GM12891 (cell line): ENCODE results near the gene ITGA1.

Source experiments
- POLR2A ChIP-seq: IDR thresholded peaks from 2 replicates; pipeline ENCODE4 v1.6.1; 2011; ENCODE audit warnings: low read depth, low read length, control low read depth
- POLR2AphosphoS5 ChIP-seq: IDR thresholded peaks from 2 replicates; pipeline ENCODE4 v1.6.1; 2011; ENCODE audit warnings: low read depth, low read length, control low read depth
- TAF1 ChIP-seq: IDR thresholded peaks from 2 replicates; pipeline ENCODE4 v1.6.1; 2011; ENCODE audit warnings: low read depth, low read length, control low read depth

DNA sequence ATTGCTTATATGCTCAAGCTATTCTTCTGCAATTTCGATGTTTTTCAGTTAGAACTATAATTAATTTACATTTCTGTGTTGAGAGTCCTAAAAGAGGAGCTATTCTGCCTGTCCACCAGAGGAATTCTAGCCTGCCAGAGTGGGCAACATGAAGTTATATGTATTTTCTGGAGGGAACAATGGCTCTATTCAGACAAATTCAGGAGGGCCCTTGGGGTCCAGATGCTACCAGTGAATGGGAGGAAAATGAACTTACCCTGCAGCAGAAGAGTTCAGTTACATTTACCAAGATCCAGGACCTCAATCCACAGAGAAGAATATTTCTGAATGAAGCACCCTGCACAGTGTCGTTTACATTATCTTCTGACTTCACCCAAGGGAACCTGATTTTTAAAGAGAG, 80.7 kb downstream of the ITGA1 start:
- TF ChIP-seq POLR2A (no peak), TAF1 (no peak), POLR2AphosphoS5 (no peak)
